ENCODE measurements around the gene ZNF22. TPM values are rescaled to one million over a fixed set of nuclear protein-coding genes. Genes with fewer than 3 reads are reported as not detected.

The ZNF22 gene
- total and polyA plus RNA-seq, 2 of the 8 experiments (the other 6 are each of a cell fraction or from before 2014, with no cell fraction given) = 18.2 to 45.2 TPM

- no peak for TF ChIP-seq TAF1 (IDR thresholded peaks at IDR 0.05; ENCODE audit: low read depth, low read length)
These were observed 33.6 kb downstream of the ZNF22 start (continued) for GRCh38 chr10:45034301-45034700.

- Histone ChIP-seq H2BK5ac (ENCODE audit: low read depth, low read length) (no peak overlapping the region), H3K27ac (ENCODE audit: low read depth, low read length) (no peak overlapping the region), H2BK12ac (ENCODE audit: low read depth, low read length) (no peak overlapping the region), H3K9ac (replicated peaks in 1 of 4; ENCODE audit: extremely low read depth in 1 of 4, low read depth in 3 of 4, low read length in 3 of 4) (no peak overlapping the region), H3K23ac (ENCODE audit: insufficient read length) (no peak overlapping the region), H2BK15ac (ENCODE audit: low read length) (no peak overlapping the region), H3K4me2 (ENCODE audit: insufficient read depth in 1 of 2, low read depth in 2 of 2, low read length in 2 of 2) (no peak overlapping the region), H4K8ac (ENCODE audit: extremely low read depth, insufficient read depth, low read length) (no peak overlapping the region), H4K5ac (ENCODE audit: insufficient read length, low read depth, low read length) (no peak overlapping the region), H4K20me1 (replicated peaks in 1 of 2; ENCODE audit: control insufficient read depth in 1 of 2, insufficient read depth in 2 of 2, low read length in 2 of 2) (no peaks in the 10 kb centered on the region), H4K91ac (replicated peaks; ENCODE audit: insufficient read length, low read length) (no peak overlapping the region), H2BK120ac (replicated peaks; ENCODE audit: low read depth, low read length) (no peak overlapping the region), H3K79me1 (ENCODE audit: low read depth, low read length) (no peaks in the 10 kb centered on the region), H3K56ac (replicated peaks; ENCODE audit: insufficient read length, low read depth, low read length) (no peak overlapping the region), H2AK5ac (ENCODE audit: low read depth, low read length) (no peak overlapping the region), H3K4me3 (ENCODE audit: extremely low read depth in 1 of 4, insufficient read depth in 2 of 4, low read depth in 3 of 4, low read length in 4 of 4) (no peak overlapping the region), H3K14ac (ENCODE audit: insufficient read length) (no peak overlapping the region), H3K36me3 (ENCODE audit: control insufficient read depth in 2 of 4, insufficient read depth in 4 of 4, low read length in 3 of 4) (no peaks in the 10 kb centered on the region), H3K4ac (replicated peaks; ENCODE audit: insufficient read length, low read depth, low read length) (no peak overlapping the region), H2AFZ (ENCODE audit: low read length) (no peak overlapping the region), H3K27me3 (replicated peaks in 1 of 4; ENCODE audit: control insufficient read depth in 3 of 4, extremely low read depth in 1 of 4, insufficient read depth in 3 of 4, low read length in 3 of 4) (no peaks in the 10 kb centered on the region), H2BK20ac (ENCODE audit: low read length) (no peak overlapping the region), H3K79me2 (ENCODE audit: control insufficient read depth in 1 of 2, insufficient read depth in 2 of 2, low read length in 2 of 2) (no peaks in the 10 kb centered on the region), H3K23me2 (ENCODE audit: low read depth, low read length) (no peaks in the 10 kb centered on the region), H3K9me3 (ENCODE audit: insufficient read depth in 2 of 2, low read depth in 1 of 2, low read length in 1 of 2) (peaks cover 3 to 9% of the 10 kb centered on the region in 2 experiments; a peak in 3 of 4 replicates), H3K4me1 (replicated peaks in 1 of 4; ENCODE audit: control insufficient read depth in 3 of 4, insufficient read depth in 4 of 4, low read length in 3 of 4) (no peaks in the 10 kb centered on the region), H3K18ac (ENCODE audit: extremely low read depth, low read length) (no peak overlapping the region)
- no peak for DNase-seq (ENCODE audit: low read depth in 1 of 2, low spot score in 2 of 2)
- ChIA-PET POLR2A (ENCODE audit: partially characterized antibody) (no interaction called here), CTCF (ENCODE audit: partially characterized antibody) (interaction anchor here (1.1 kb wide), 1 partner anchor 199 kb away, joined by 4 read pairs; no protein-coding TSS in a partner anchor)
- TF ChIP-seq CHD1 (IDR thresholded peaks at IDR 0.05; ENCODE audit: low read depth, low read length) = no peak
- TF ChIP-seq SP1 (IDR thresholded peaks at IDR 0.05; ENCODE audit: low read depth, low read length) = no peak
- FAIRE-seq = no peak
These were observed 35.0 kb downstream of the ZNF22 start for GRCh38 chr10:45035673-45036072.
